Dedifferentiated amniotic fluid mesenchymal stem cell (primary cell): ENCODE data around the gene SNX25.
A peak's percentile ranks its signal among the peaks of the same experiment; 100 is the strongest.
"Not testable (repeated sequence)": the region's sequence is repeated elsewhere in the genome, so short reads cannot be mapped to it uniquely, and the experiment has no call there.

Experiments used
- DNase-seq: peaks from one replicate; pipeline ENCODE4 v3.0.0-alpha.2; 2016; ENCODE audit errors: extremely low spot score

The SNX25 gene

GRCh38 chr4:185209031-185209851, at the start of gene SNX25:
Gene SNX25 (plus strand): TSS chr4:185209598. CDS start chr4:185209827, 229 bp downstream.
- peak; percentile 52 for DNase-seq

- peak; percentile 16 for DNase-seq
Measured at GRCh38 chr4:185165605-185166063, 43.8 kb upstream of the SNX25 start.

- DNase-seq: no peak
Measured at GRCh38 chr4:185167234-185167633, 42.2 kb upstream of the SNX25 start.

- no peak for DNase-seq
Measured at GRCh38 chr4:185171373-185172071, 37.9 kb upstream of the SNX25 start.

GRCh38 chr4:185179488-185179887, 29.9 kb upstream of the SNX25 start:
- DNase-seq: no peak

GRCh38 chr4:185182239-185182638, 27.2 kb upstream of the SNX25 start:
- no peak for DNase-seq

- peak; percentile 93 for DNase-seq
Measured at GRCh38 chr4:185183622-185184281, 25.6 kb upstream of the SNX25 start.

GRCh38 chr4:185186769-185187168, 22.6 kb upstream of the SNX25 start:
- no peak for DNase-seq

- DNase-seq: no peak
Measured at GRCh38 chr4:185189606-185190305, 19.6 kb upstream of the SNX25 start.

GRCh38 chr4:185190306-185190856, 19.0 kb upstream of the SNX25 start:
- DNase-seq: no peak

- no peak for DNase-seq
Measured at GRCh38 chr4:185192059-185192458, 17.3 kb upstream of the SNX25 start.

- no peak for DNase-seq
Measured at GRCh38 chr4:185194924-185195888, 14.2 kb upstream of the SNX25 start.

- DNase-seq: no peak
Measured at GRCh38 chr4:185196437-185196836, 13.0 kb upstream of the SNX25 start.

- not testable (repeated sequence) for DNase-seq
Measured at GRCh38 chr4:185198189-185198588, 11.2 kb upstream of the SNX25 start.

- DNase-seq: no peak
Measured at GRCh38 chr4:185201977-185202962, 7.1 kb upstream of the SNX25 start.

GRCh38 chr4:185202984-185203485, 6.4 kb upstream of the SNX25 start:
- DNase-seq: no peak

- peak; percentile 91 for DNase-seq
Measured at GRCh38 chr4:185203486-185204237, 5.7 kb upstream of the SNX25 start, which contains the start of gene CFAP97. Gene CFAP97 (minus strand): TSS chr4:185204000. CDS start chr4:185191196, 12,804 bp downstream.
